Measurements from ENCODE around the gene MTOR.
"Not testable (repeated sequence)": the region's sequence is repeated elsewhere in the genome, so short reads cannot be mapped to it uniquely, and the experiment has no call there.

Gene MTOR

DNA sequence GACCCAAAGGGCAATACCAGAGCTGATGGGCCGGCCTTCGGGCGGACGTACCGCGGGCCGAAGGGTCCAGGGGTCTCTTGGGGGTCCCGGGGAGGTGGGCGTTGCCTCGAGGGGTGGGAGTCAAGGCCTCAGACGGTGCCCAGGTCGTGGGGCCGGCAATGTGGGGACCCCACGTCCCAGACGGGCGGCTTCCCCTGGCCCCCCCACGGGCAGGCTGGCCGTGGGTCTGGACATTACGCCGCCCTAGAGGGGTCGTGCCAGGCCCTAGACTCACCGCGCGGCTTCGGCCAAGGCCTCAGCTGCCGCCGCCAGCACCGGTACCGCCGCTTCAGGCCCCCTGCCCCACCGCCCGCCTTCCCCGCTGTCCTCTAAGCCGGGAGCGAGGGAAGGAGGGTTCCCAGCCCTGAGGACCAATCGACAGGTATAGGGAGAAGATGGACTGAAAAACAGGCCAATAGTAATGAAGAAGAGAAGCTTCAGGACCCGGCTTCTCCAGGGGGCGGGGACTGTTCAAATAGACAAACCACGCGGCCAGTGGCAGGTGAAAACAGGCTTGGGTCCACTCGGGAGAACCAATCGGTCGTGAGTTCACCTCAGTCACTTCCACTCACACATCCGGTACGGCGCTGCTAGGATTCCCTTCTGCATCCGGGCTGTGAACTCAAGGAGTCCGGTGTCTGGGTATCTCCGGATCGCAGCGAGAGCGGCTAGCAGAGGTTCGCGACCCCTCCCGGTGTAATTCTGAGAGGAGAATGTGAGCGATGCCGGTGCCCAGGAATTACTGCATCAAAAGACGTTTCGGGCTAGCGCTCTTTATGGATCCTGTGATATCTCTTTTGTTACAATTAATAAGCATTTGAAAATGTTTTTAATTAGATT lies at the start of gene MTOR:
MTOR (minus strand) TSS at position 381 of the 879 bp plus-strand sequence. CDS start 3,142 bp downstream, outside the sequence.
- DNase-seq (ENCODE audit: low spot score), result peak; percentile 100

DNA sequence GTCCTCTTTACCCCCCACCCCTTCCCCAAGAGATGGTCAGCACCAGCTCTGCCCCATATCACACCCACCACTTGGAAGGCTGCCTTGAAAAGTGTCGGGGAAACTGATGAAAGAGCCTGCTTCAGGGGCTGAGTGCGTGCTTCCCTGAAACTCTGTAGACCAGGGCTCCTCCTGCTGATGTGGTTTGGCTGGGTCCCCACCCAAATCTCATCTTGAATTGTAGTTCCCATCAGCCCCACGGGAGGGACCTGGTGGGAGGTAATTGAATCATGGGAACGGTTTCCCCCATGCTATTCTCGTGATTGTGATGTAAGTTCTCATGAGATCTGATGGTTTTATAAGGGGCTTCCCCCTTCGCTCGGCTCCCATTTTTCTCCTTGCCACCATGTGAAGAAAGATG lies 47.0 kb upstream of the MTOR start:
- DNase-seq (ENCODE audit: low spot score), result no peak

DNA sequence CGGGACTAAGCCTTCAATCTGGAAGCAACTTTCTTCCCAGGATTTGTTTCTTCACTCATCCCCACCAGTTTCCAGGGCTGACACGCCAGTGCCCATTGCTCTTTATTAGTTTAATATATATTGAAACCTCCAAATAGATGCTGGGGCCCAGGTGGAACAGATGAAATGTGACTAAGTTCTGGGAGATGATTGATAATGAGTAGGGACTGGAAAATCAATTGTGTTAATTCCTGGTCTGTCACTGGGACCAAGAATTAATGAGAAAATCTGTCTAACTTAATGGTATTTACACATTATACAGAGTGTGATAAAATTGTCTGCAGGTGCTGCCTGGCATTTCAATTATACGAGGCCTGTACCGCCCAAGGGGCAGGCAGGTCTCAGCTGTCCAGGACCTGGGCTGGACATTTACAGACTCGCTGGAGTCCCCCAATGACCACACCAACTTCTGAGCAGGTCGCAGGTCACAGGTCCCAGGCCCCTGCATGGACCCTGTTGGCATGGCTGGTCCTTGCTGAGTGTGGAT lies 46.4 kb upstream of the MTOR start:
- no peak for DNase-seq (ENCODE audit: low spot score)

DNA sequence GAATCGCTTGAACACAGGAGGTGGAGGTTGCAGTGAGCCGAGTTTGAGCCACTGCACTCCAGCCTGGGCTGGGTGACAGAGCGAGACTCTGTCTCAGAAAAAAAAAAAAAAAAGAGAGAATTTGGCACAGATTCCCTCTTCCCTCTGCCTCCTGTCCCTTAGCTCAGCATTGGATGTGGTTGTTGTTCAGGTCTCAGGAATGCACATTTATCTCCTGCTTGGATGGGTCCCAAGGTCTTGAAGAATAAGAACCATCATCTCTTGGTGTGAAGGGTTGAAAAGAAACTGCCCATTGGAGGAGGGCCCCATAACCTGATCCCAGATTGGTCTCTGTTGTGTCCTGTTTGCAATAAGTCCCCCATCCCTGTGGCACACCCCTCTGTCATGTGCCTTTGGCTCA lies 45.5 kb upstream of the MTOR start:
- DNase-seq (ENCODE audit: low spot score), result no peak

DNA sequence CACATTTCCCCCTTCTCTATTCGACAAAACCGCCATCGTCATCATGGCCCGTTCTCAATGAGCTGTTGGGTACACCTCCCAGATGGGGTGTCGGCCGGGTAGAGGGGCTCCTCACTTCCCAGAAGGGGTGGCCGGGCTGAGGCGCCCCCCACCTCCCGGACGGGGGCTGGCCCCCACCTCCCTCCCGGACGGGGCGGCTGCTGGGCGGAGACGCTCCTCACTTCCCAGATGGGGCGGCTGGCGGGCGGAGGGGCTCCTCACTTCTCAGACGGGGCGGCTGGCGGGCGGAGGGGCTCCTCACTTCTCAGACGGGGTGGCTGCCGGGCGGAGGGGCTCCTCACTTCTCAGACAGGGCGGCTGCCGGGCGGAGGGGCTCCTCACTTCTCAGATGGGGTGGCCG lies 43.2 kb upstream of the MTOR start:
- not testable (repeated sequence) for DNase-seq (ENCODE audit: low spot score)

DNA sequence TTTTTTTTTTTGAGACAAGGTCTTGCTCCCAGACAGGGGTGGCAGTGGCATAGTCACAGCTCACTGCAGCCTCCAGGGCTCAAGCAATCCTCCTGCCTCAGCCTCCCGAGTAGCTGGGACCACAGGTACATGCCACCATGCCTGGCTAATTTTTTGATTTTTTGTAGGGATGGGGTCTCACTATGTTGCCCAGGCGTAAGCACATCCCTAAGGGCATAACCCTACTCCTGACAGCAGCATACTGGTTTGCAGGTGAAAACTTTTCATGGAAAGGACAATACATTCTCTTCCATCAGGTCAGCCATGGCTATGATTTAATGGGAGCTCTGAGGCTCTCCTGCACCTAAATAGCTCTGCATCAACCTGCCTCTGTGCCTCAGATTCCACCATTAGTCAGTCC lies 40.0 kb upstream of the MTOR start:
- DNase-seq (ENCODE audit: low spot score), result no peak

DNA sequence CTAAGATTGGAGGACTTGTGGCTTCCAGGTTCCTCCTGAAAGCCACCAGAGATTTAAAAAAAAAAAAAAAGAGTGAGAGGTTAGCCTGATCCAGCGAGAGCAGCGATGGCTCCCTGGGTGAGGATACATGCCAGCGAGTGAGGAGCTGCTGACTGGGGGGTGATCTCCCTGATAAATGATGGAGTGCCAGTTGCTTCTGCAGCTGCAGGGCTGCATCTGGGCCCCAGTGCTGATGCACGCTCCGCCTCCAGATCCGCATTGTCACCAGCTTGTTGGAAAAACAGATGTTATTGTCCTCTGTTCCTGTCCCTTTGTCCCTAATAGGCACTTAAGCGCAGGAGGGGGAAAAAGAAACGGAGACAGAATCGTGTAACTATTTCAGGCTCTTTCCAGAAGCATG lies 39.2 kb upstream of the MTOR start:
- DNase-seq (ENCODE audit: low spot score), result peak; percentile 92

DNA sequence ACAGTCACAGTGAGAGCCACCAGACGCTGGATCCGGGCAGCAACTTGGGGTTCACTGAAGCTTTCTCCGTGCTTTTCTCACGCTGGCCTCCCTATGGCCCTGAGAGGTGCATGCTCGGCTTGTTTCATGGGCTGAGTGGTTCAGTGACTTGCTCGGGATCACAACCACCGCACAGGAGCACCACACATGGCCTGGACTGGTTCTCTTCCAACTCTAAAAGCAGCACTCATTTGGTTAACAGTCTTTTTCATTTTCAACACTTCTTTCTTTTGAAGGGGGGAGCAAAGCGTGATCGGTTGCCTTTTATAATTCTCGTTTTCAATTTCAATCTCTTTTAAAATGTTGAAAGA lies 36.8 kb upstream of the MTOR start:
- DNase-seq (ENCODE audit: low spot score), result no peak

DNA sequence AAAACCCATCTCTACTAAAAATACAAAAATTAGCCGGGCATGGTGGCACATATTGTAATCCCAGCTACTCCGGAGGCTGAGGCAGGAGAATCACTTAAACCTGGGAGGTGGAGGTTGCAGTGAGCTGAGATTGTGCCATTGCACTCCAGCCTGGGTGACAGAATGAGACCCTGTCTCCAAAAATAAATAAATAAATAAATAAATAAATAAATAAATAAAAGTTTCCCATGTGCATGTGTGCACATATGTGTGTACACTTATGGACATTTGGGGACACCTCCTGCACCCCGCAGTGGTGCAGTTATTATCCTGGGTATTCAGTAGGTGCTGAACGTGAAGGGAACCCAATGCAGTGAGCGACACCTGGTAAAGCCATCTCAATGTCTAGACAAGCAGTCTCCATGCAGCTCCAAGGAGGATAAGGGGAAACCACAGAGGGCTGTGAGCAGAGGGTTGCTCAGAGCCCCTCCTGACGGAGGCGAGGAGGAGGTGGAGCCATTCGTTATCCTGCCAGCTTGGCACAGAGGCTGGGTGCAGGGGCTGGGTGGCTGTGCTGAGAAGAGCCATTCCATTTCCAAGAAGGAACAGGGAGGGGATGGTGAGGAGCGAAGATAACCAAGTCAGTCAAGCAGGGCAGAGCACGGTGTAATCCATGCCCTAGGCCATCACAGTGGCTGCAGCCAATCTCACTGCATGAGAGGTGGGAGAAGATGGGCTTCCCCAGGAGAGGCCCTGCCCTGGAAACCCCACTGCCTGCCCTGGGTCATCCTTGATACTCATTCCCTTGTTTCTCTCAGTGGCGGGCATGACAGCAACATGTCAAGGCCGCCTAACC lies 36.3 kb upstream of the MTOR start:
- DNase-seq (ENCODE audit: low spot score), result no peak

DNA sequence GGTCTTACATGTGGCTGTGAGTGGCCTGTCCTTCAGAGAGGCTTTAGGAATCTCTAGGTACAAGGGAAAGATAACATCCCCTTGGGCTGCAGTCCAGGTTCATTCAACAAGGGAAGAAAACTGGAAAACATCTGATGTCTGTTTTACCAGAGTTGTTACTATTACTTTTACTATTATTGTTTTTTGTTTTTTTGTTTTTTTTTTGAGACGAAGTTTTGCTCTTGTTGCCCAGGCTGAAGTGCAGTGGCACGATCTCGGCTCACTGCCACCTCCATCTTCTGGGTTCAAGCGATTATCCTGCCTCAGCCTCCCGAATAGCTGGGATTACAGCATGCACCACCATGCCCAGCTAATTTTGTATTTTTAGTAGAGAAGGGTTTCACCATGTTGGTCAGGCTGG lies 35.4 kb upstream of the MTOR start:
- DNase-seq (ENCODE audit: low spot score), result not testable (repeated sequence)

DNA sequence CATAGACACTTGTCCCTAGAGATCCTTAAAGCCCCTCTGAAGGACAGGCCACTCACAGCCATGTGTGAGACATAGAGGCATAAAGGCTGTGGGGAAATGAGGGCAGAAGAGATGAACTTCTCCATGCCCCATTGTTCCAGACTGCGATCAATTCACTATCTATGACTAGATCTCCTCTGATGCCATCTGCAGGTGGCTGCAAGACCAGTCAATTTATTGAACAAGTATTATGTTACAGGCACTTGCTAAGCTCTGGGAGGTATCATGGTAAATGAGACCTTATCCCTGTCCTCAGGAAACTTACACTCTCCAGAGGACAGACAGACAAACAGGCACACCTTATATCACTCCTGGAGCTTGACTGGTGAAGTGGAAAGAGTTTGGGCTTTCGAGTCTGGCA lies 33.6 kb upstream of the MTOR start:
- no peak for DNase-seq (ENCODE audit: low spot score)

DNA sequence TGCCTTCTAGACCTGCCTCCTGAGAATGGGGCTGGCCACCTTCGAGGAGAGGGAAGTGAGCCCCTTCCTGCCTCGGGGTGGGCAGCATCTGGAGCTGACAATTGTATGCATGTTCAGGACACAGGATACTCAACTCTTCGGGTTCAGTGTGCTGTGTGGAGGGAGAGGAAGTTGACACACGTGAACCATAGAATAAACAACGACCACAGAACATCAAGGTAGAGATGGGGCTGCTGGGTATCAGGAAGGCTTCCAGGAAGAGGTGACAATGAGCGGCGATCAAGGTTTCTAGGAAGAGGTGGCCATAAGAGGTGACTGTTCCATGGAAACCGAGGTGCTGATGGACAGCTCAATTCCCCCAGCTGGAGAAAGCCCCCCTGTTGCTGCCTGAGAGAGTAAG lies 32.6 kb upstream of the MTOR start:
- DNase-seq (ENCODE audit: low spot score), result no peak

DNA sequence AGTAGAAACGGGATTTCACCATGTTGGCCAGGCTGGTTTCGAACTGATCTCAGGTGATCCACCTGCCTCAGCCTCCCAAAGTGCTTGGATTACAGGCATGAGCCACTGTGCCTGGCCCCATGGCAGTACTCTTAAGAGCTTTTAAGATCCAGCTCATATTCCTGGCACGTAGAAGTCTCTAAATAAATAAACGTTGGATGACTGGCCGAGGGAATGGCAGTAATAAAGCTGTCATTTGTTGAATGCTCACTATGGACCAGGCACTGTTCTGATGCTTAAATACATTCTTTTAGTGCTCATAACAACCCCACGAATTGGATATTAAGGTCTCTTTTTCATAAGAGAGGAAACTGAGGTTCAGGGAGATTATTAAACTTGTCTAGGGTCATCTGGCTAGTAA lies 31.5 kb upstream of the MTOR start:
- no peak for DNase-seq (ENCODE audit: low spot score)

DNA sequence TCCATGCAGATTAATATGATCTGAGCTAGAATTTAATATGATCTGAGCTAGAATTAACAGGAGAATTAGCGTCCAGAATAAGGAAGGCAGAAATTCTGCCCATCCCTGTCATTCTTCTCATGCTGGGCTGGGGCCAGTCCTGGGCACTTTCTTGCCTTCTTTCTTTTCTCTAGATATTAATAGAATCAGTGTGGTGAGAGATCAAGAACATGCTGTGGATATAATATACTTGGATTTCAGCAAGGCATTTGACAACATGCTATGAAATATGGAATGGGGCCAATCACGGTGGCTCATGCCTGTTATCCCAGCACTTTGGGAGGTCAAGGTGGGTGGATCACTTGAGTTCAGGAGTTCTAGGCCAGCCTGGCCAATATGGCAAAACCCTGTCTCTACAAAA lies 28.7 kb upstream of the MTOR start:
- DNase-seq (ENCODE audit: low spot score), result no peak

DNA sequence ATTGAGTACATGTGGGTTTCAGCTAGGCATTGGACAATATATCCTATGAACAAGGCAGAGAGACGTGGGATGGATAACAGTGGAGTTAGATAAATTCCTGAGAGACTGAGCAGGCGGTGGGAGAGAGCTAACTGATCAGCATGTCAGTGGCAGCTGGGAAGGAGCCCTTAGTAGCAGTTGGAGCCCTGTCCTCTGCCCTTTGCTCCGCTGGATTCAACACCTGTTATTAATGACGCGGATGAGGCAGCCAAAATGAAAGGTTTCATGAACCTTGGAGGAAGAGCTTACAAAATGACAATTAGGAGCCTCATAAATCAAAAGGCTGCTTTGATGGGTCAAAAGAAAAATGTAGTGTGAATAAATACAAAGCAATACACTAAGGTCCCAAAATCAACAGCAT lies 26.7 kb upstream of the MTOR start:
- DNase-seq (ENCODE audit: low spot score), result no peak

DNA sequence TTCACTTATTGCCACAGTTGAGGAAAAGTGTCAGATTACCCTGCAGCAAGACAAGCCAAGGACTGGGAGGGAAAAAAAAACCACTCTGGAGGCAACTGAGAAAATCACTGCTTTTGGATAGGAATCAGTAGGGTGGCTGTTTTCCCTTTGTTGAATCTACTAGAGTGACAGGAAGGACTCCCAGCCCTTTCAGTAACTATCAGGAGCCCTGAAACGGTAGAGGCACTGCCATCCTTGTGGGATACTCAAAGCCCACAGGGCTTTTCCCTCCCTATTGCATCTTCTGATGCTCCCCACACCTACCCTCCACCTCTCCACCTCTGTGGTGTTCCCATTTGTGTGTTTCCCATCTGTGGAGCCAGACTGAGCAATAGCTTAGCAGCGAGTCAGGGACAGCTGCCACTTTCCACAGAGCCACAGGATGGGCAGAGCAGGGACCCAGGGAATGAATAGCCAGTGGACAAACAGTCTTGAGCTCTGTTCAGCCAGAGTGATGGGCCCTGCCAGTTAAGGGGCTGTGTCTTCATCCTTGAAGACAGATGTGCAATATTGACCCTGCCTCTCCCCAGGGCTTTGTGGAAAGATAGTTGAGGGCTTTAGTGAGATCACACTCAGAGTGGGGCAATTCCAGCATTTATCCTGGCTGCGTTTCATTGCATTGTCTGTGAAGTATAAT lies 24.5 kb upstream of the MTOR start:
- peak; percentile 32 for DNase-seq (ENCODE audit: low spot score)

DNA sequence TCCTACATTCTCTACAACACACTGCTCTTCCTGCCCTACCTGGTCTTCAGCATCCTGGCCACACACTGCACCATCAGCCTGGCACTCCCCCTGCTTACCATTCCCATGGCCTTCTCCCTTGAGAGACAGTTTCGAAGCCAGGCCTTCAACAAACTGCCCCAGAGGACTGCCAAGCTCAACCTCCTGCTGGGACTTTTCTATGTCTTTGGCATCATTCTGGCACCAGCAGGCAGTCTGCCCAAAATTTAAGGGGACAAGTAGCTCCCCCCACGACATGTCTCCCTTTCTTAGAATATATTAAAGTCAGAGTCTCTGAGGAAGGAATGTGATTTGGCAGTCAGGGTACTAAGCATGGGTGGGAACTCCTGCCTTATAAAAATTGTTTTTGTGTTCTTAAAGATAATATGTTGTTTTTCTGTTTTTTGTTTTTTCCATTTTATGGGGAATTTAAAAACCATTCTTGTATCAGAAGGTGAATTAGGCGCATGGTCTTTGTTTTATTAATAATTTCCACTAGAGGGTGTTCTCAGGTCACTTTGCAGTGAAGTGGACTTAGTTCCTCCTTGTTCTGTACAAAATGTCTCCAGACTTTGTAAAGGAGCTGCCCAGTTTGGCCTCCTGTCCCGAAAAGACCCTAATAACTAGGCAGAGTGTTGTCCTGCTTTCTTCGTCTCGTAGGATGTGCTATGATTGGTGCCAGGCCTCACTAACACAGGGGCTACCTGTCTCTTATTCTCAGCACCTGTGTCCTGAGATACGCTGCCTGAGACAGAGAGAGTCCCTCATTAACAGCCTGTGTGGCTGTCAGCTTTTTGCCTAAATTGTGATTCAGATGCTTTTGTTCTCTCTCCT lies 23.8 kb upstream of the MTOR start:
- DNase-seq (ENCODE audit: low spot score), result peak; percentile 60

DNA sequence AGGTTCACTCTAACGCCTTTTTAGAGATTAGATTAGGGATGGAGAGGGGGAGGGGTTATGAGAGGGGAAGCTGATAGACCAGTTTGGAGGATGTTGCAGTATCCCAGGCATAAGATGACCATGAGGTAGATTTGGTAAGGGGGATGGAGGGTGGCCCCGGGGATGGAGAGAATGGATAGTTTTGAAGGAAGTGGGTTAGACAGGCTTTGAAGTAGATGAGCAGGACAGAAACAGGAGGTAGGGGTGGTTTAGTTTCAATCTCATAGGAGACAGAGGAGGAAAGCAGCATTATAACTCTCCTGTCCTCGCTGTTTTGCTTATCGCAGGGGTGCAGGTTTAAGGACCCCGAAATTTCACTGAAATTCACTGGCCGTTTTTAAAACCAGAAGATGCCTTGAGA lies 22.4 kb upstream of the MTOR start:
- DNase-seq (ENCODE audit: low spot score), result no peak

DNA sequence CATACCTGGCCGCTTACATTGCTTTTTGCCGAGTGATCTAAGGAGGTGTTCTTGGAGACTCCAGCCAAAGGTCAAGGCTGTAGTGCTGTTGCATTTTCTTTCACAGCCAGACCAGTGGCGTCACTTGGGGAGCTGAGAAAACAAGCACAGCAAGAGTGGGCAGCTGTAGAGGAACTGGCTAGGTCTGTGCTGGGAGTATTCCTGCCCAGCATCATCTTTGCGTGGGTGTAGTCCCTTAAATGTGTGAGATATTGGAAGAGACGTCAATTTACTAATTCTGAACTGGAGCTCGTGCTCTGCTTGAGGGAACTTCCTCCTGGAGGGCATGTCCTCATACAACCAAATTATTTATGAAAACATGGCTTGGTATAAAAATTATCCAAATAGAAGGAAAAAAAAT lies 20.8 kb upstream of the MTOR start:
- DNase-seq (ENCODE audit: low spot score), result no peak

DNA sequence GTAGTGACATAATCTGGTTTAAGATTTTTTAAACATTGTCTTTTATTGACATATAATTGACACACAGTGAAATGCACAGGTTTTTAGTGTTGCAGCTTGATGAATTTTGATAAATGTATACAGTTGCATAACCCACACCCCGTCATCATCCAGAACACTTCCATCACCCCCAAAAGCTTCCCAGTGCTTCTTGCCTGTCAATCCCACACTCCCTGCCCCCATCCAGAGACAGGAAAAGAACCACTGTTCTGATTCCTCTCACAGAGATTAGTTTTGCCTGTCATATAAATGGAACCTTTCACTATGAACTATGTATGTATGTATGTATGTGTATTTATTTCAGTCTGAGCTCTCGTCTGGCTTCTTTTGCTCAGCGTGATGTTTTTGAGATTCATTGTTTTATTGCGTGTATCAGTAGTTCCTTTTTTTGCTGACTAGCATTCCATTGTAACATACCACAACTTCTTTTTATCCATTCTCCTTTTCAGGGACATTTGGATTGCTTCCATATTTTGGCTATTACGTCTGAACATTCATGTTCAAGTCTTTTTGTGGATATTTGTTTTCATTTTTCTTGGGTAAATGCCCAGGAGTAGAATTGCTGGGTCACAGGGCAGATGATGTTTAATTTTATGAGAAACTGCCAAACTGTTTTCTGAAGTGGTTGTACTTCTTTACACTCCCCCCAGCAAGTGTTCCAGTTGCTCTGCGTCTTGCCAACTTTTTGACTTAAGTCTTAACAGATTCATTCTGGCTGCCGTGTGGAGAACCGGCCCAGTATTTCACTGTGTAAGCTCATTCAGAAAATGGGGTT lies 19.4 kb upstream of the MTOR start:
- no peak for DNase-seq (ENCODE audit: low spot score)
